H9 (cell line): ENCODE data around the gene HOXB1. TPM values are rescaled to one million over a fixed set of nuclear protein-coding genes. Genes with fewer than 3 reads are reported as not detected.

ENCODE experiments used
- DNase-seq: peaks from one replicate; pipeline ENCODE4 v3.0.0-alpha.2; 2017
- H2AFZ ChIP-seq: one replicate; pipeline ENCODE4 v1.6.1; 2013; ENCODE audit warnings: mild to moderate bottlenecking, low read length, control low read depth, moderate library complexity
- H2AK5ac ChIP-seq: 2 replicates; pipeline ENCODE4 v1.6.1; 2013; ENCODE audit warnings: low read length, control low read depth, mixed read lengths; ENCODE audit not compliant: insufficient read length
- H2BK120ac ChIP-seq: one replicate; pipeline ENCODE4 v1.6.1; 2013; ENCODE audit warnings: low read depth, mild to moderate bottlenecking, low read length, control low read depth, inconsistent platforms; ENCODE audit not compliant: poor library complexity, severe bottlenecking
- H2BK12ac ChIP-seq: 2 replicates; pipeline ENCODE4 v1.6.1; 2013; ENCODE audit warnings: low read length, control low read depth, mixed read lengths, low read depth; ENCODE audit not compliant: insufficient read length
- H2BK15ac ChIP-seq: 2 replicates; pipeline ENCODE4 v1.6.1; 2013; ENCODE audit warnings: low read depth, low read length, control low read depth
- H2BK20ac ChIP-seq: one replicate; pipeline ENCODE4 v1.6.1; 2013; ENCODE audit warnings: low read depth, mild to moderate bottlenecking, low read length, control low read depth, inconsistent platforms; ENCODE audit not compliant: poor library complexity, severe bottlenecking
- H2BK5ac ChIP-seq: 2 replicates; pipeline ENCODE4 v1.6.1; 2013; ENCODE audit warnings: low read length, control low read depth, mixed read lengths; ENCODE audit not compliant: insufficient read length
- H3K14ac ChIP-seq: 2 replicates; pipeline ENCODE4 v1.6.1; 2013; ENCODE audit warnings: low read length, control low read depth; ENCODE audit not compliant: insufficient read depth
- H3K18ac ChIP-seq: 2 replicates; pipeline ENCODE4 v1.6.1; 2013; ENCODE audit warnings: low read depth, mild to moderate bottlenecking, mixed read lengths, low read length, control low read depth; ENCODE audit not compliant: insufficient read length
- H3K23ac ChIP-seq: 2 replicates; pipeline ENCODE4 v1.6.1; 2013; ENCODE audit warnings: low read length, control low read depth, mixed read lengths, low read depth; ENCODE audit not compliant: insufficient read length
- H3K23me2 ChIP-seq: 2 replicates; pipeline ENCODE4 v1.6.1; 2013; ENCODE audit warnings: low read depth, mild to moderate bottlenecking, mixed read lengths, low read length, control low read depth; ENCODE audit not compliant: insufficient read length, poor library complexity, severe bottlenecking
- H3K27ac ChIP-seq: 2 replicates; pipeline ENCODE4 v1.5.1; 2013; ENCODE audit warnings: low read length, control low read depth, mixed read lengths, low read depth; ENCODE audit not compliant: insufficient read length
- H3K27me3 ChIP-seq: 2 replicates; pipeline ENCODE4 v1.6.1; 2013; ENCODE audit warnings: low read length, control low read depth, inconsistent platforms; ENCODE audit not compliant: insufficient read depth
- H3K4ac ChIP-seq: 2 replicates; pipeline ENCODE4 v1.6.1; 2013; ENCODE audit warnings: low read depth, mild to moderate bottlenecking, control low read depth, inconsistent platforms, low read length, moderate library complexity
- H3K4me1 ChIP-seq: 2 replicates; pipeline ENCODE4 v1.6.1; 2013; ENCODE audit warnings: low read length, control low read depth, inconsistent platforms; ENCODE audit not compliant: insufficient read depth
- H3K4me2 ChIP-seq: 2 replicates; pipeline ENCODE4 v1.6.1; 2013; ENCODE audit warnings: low read length, control low read depth, mixed read lengths; ENCODE audit not compliant: insufficient read length, insufficient read depth
- H3K56ac ChIP-seq: 2 replicates; pipeline ENCODE4 v1.6.1; 2013; ENCODE audit warnings: low read depth, mild to moderate bottlenecking, mixed read lengths, low read length, control low read depth; ENCODE audit not compliant: insufficient read length
- H3K79me1 ChIP-seq: 2 replicates; pipeline ENCODE4 v1.6.1; 2013; ENCODE audit warnings: low read depth, mild to moderate bottlenecking, moderate library complexity, low read length, control low read depth, inconsistent platforms; ENCODE audit not compliant: insufficient read depth, poor library complexity, severe bottlenecking
- H3K79me2 ChIP-seq: 2 replicates; pipeline ENCODE4 v1.6.1; 2013; ENCODE audit warnings: low read length, control low read depth, inconsistent platforms; ENCODE audit not compliant: insufficient read depth
- H3K9ac ChIP-seq: 2 replicates; pipeline ENCODE4 v1.6.1; 2013; ENCODE audit warnings: low read length, control low read depth, mixed read lengths; ENCODE audit not compliant: insufficient read length; ENCODE audit errors: extremely low read depth
- H3K9me3 ChIP-seq: one replicate; pipeline ENCODE4 v1.6.1; 2013; ENCODE audit warnings: low read depth, low read length, inconsistent platforms; ENCODE audit not compliant: control insufficient read depth
- H3T11ph ChIP-seq: one replicate; pipeline ENCODE4 v1.6.1; 2013; ENCODE audit warnings: mild to moderate bottlenecking, low read length, control low read depth, inconsistent platforms
- H4K20me1 ChIP-seq: one replicate; pipeline ENCODE4 v1.6.1; 2013; ENCODE audit not compliant: control insufficient read depth, insufficient read length, insufficient read depth
- H4K5ac ChIP-seq: 2 replicates; pipeline ENCODE4 v1.6.1; 2013; ENCODE audit warnings: low read depth, mild to moderate bottlenecking, mixed read lengths, low read length, control low read depth; ENCODE audit not compliant: insufficient read length
- H4K8ac ChIP-seq: replicated peaks from 2 replicates; pipeline ENCODE4 v1.6.1; 2013; ENCODE audit warnings: low read length, control low read depth, mixed read lengths, low read depth; ENCODE audit not compliant: insufficient read length
- H4K91ac ChIP-seq: 2 replicates; pipeline ENCODE4 v1.6.1; 2013; ENCODE audit warnings: low read depth, mild to moderate bottlenecking, moderate library complexity, mixed read lengths, low read length, control low read depth; ENCODE audit not compliant: insufficient read length
- H3K27ac Mint-ChIP-seq, 3 experiments: 2 replicates in 2 of 3; 3 replicates in 1 of 3; pipeline ENCODE4 v1.8.0; 2020 to 2021; ENCODE audit warnings: mixed read lengths in 3 of 3, mild to moderate bottlenecking in 1 of 3, moderate library complexity in 1 of 3
- H3K27me3 Mint-ChIP-seq: 2 replicates; pipeline ENCODE4 v1.8.0; 2021; ENCODE audit warnings: low read depth, mild to moderate bottlenecking, moderate library complexity, mixed read lengths
- H3K36me3 Mint-ChIP-seq, 3 experiments: 2 replicates in 2 of 3; 3 replicates in 1 of 3; pipeline ENCODE4 v1.8.0; 2020 to 2021; ENCODE audit warnings: low read depth in 3 of 3, mixed read lengths in 3 of 3; ENCODE audit not compliant: insufficient read depth in 1 of 3
- H3K4me1 Mint-ChIP-seq, 2 experiments: 2 replicates each; pipeline ENCODE4 v1.8.0; 2020; ENCODE audit warnings: mixed read lengths in 2 of 2
- H3K4me3 Mint-ChIP-seq, 2 experiments: 2 replicates in 1 of 2; 3 replicates in 1 of 2; pipeline ENCODE4 v1.8.0; 2020 to 2021; ENCODE audit warnings: mild to moderate bottlenecking in 2 of 2, mixed read lengths in 2 of 2, moderate library complexity in 1 of 2
- H3K9me3 Mint-ChIP-seq, 2 experiments: 2 replicates in 1 of 2; 3 replicates in 1 of 2; pipeline ENCODE4 v1.8.0; 2020; ENCODE audit warnings: mild to moderate bottlenecking in 2 of 2, mixed read lengths in 2 of 2, moderate library complexity in 1 of 2
- CTCF ChIP-seq: fragments of 200-600 bp; sonication (generic); conservative IDR thresholded peaks from 3 replicates; pipeline ENCODE4 v1.8.0; 2021; ENCODE audit warnings: antibody characterized with exemption, mild to moderate bottlenecking
- WGBS: extraction: QIAGEN DNeasy Blood & Tissue Kit; methylation state at CpG from one replicate; pipeline ENCODE4 v1.1.7; 2013; ENCODE audit warnings: missing lambda C conversion rate, low lambda C conversion rate, mixed read lengths; ENCODE audit not compliant: insufficient read length; ENCODE audit errors: extremely low coverage; 5-methylcytosine and 5-hydroxymethylcytosine counted together
- total RNA-seq: library from RNA; stranded (reverse); gene quantifications from 2 replicates; pipeline ENCODE4 v1.2.1, GENCODE V29; 2021

The HOXB1 gene
- total RNA-seq, 1 experiment from 2014 or later: not detected

DNA sequence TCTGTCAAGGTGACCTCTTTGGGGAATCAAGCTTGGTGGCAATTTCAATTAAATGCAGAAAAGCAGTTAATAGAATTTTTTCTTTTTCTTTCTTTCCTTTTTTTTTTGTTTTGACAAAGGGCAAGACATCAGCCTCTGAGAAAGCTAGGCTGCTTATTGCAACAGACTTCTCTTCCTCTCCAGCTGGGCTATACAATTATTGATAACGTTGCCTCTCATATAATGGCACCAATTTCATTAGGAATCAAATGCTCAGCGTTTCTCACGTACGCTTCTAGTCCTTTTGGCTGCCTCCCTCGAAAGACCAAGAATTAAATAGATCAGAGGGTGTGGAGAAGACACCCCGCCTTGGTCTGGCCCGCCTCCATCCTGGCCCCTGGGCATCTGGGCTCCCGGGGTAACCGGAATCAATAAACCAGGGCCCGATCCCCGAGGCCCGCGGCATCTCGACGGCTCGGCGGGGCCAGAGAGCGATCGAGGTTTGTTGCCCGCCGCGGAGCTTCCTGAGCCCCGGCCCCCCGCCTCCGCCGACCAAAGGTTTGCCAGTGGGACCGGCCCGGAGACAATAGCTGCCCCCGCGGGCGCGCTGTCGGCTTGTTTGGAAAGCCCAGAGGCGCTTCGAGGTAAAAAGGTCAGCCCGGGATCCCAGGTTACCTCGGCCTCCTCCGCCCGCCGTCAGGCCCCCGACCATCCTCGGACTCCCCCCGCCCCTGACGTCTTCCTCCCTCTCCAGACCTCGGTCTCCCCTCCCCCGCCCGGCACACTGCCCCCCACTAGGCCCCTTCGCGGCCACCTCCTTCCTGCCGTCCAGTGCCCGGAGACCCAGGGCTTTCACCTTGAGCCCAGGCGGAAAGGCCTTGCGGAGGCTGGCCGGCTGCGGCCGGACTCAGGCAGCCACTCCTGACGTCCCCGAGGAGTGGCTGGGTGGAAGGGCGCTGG is 3.9 kb downstream of the HOXB1 start:
- Histone ChIP-seq H2AFZ (no peak overlapping the region), H4K8ac (no peak overlapping the region), H3T11ph (no peak overlapping the region), H2BK120ac (no peak overlapping the region), H2BK15ac (no peak overlapping the region), H3K9me3 (no peaks in the 10 kb centered on the region), H2BK20ac (no peak overlapping the region), H3K27me3 (peaks cover 76% of the 10 kb centered on the region; the same call in 1 of the 2 replicates), H3K18ac (peak overlapping the region; percentile 19), H3K79me2 (no peaks in the 10 kb centered on the region), H3K23ac (no peak overlapping the region), H2AK5ac (no peak overlapping the region), H3K4me1 (peaks cover 9% of the 10 kb centered on the region; the same call in 1 of the 2 replicates), H3K14ac (0 out of 2 replicates have a peak overlapping the region, but pooled peaks have one; percentile 31), H2BK12ac (no peak overlapping the region), H4K20me1 (no peaks in the 10 kb centered on the region), H3K9ac (no peak overlapping the region), H4K91ac (no peak overlapping the region), H3K56ac (no peak overlapping the region), H3K4me2 (peak overlapping the region; percentile 35), H2BK5ac (no peak overlapping the region), H4K5ac (no peak overlapping the region), H3K27ac (no peak overlapping the region), H3K79me1 (no peaks in the 10 kb centered on the region), H3K23me2 (no peaks in the 10 kb centered on the region), H3K4ac (no peak overlapping the region)
- WGBS: no CpG with 5 or more reads among the region's 59 CpGs
- Mint-ChIP-seq H3K9me3 (peaks cover 4 to 18% of the 10 kb centered on the region in 2 experiments; a peak in 3 of 5 replicates), H3K36me3 (no peaks in the 10 kb centered on the region), H3K4me3 (peak overlapping the region; percentile 37 to 73; a peak in 3 of 5 replicates), H3K27me3 (peaks cover 100% of the 10 kb centered on the region), H3K27ac (no peak overlapping the region), H3K4me1 (peaks cover 35 to 57% of the 10 kb centered on the region in 2 experiments)
- DNase-seq: peak; percentile 84
- TF ChIP-seq CTCF: no peak
